Naive thymus-derived CD8-positive, alpha-beta T cell (primary cell): Measurements from ENCODE around the gene PARD3. TPM values are rescaled to one million over a fixed set of nuclear protein-coding genes. Genes with fewer than 3 reads are reported as not detected.

ENCODE experiments used
- ATAC-seq, 2 donors: fragments of 150-1000 bp; cut with Tn5 transposase in 1 of 2; sonication (Bioruptor Pico), chemical (Tn5 transposase) in 1 of 2; 1 replicate in 1 of 2; 2 replicates in 1 of 2; pipeline ENCODE4 v1.10.0; 2021; ENCODE audit warnings: mild to moderate bottlenecking in 2 of 2, moderate library complexity in 2 of 2
- POLR2A ChIA-PET: fragments of 350-600 bp; sonication (Branson Sonifier 250); formaldehyde crosslinking; loops from one replicate; lab custom pipeline; 2021; ENCODE audit warnings: antibody characterized with exemption; lab: Charles Lee
- DNase-seq, 10 donors: peaks; one replicate each; pipeline versions ENCODE4 v3.0.0 to v3.0.0-alpha.2; 2020 to 2022
- H3K27ac Mint-ChIP-seq, 10 donors: one replicate each; pipeline ENCODE4 v1.8.0; 2020 to 2022; ENCODE audit warnings: mild to moderate bottlenecking in 10 of 10, mixed read lengths in 10 of 10, moderate library complexity in 4 of 10, inconsistent platforms in 1 of 10
- H3K27me3 Mint-ChIP-seq, 5 donors: one replicate each; pipeline ENCODE4 v1.8.0; 2021 to 2022; ENCODE audit warnings: mixed read lengths in 5 of 5
- H3K36me3 Mint-ChIP-seq, 3 donors: one replicate each; pipeline ENCODE4 v1.8.0; 2020 to 2022; ENCODE audit warnings: mixed read lengths in 3 of 3, mild to moderate bottlenecking in 2 of 3, inconsistent platforms in 1 of 3
- H3K4me1 Mint-ChIP-seq, 4 donors: one replicate each; pipeline ENCODE4 v1.8.0; 2021 to 2022; ENCODE audit warnings: mixed read lengths in 4 of 4
- H3K4me3 Mint-ChIP-seq, 10 donors: one replicate each; pipeline ENCODE4 v1.8.0; 2020 to 2022; ENCODE audit warnings: mild to moderate bottlenecking in 10 of 10, mixed read lengths in 10 of 10, moderate library complexity in 6 of 10, inconsistent platforms in 1 of 10
- H3K9me3 Mint-ChIP-seq, 9 donors: one replicate each; pipeline ENCODE4 v1.8.0; 2020 to 2022; ENCODE audit warnings: mixed read lengths in 9 of 9, mild to moderate bottlenecking in 3 of 9, inconsistent platforms in 1 of 9, moderate library complexity in 1 of 9
- polyA plus RNA-seq, 3 donors: library from polyadenylated mRNA; unstranded; fragments of 300-500 nt; fragmentation: Illumina TruSeq; gene quantifications; one replicate each; pipeline ENCODE4 v1.2.3, GENCODE V29; 2021
- total RNA-seq, 8 experiments: library from RNA in 2 of 8; stranded (reverse) in 2 of 8; gene quantifications; one replicate each; pipeline ENCODE4 v1.2.3 and lab custom pipeline; 2021 to 2026

PARD3 gene
- total and polyA plus RNA-seq, 5 experiments from 2014 or later, result 0.10 to 0.51 (median 0.18) TPM

DNA sequence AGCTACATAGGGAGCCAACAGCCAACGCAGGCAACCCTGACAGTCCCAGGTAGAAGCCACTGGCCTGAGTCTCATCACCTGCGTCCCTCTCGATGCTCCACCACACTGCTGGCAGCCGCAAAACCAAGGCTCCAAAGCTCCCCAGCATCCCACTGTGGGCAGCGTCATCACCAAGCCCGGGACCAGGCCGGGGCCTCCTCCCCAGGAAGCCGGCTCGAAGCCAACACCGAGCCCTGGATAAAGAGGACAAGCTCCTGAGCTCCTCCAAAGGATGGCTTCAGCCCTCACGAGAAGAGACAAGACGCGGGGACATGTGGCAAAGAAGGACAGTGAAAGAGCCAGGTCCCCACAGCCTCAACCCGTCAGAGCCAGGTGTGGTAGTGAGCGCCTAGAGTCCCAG, 23.9 kb downstream of the PARD3 start:
- peaks cover 0 to 3% (median 0%) of the 10 kb centered on the region in 4 donors for H3K4me1 Mint-ChIP-seq
- POLR2A ChIA-PET, result no interaction called here
- H3K4me3 Mint-ChIP-seq, result no peak overlapping the region

DNA sequence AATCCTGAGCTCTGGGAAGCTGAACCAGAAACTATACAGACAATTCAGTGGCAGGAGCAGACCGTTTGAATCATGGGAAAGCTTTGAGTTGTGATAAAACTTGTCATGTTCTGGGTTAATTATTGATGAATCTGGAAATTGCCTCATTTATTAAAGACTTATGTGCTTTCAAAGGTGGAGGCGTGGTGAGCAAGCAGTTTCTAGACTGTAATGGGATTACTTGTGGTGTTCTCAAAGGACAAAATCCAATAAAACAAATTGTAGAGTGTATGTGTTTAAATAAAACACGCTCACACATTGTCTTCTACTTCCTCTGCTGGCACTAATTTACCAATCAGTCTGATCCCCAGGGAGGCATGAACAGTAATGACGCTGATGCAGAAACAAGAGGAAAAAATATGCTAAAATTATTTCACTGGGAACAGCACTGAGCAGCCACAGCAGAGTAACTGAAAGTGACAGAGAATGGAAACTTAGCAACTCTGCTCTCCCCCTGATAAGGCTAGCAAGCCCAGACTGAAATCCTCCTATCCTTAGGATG, 25.1 kb downstream of the PARD3 start:
- Mint-ChIP-seq H3K4me1 (peaks cover 0 to 3% (median 0%) of the 10 kb centered on the region in 4 donors), H3K36me3 (no peaks in the 10 kb centered on the region), H3K4me3 (no peak overlapping the region), H3K9me3 (peaks cover 0 to 2% (median 0%) of the 10 kb centered on the region in 9 donors), H3K27me3 (peaks cover 2 to 19% (median 6%) of the 10 kb centered on the region in 5 donors), H3K27ac (no peak overlapping the region)
- DNase-seq (no peak), ATAC-seq (no peak)
- POLR2A ChIA-PET, result no interaction called here

More for the DNA sequence above, 23.9 kb downstream of the PARD3 start:
- H3K27me3 Mint-ChIP-seq, result peaks cover 2 to 19% (median 6%) of the 10 kb centered on the region in 5 donors
- DNase-seq, result no peak
- H3K36me3 Mint-ChIP-seq, result no peaks in the 10 kb centered on the region
- H3K27ac Mint-ChIP-seq, result no peak overlapping the region
- ATAC-seq, result no peak
- H3K9me3 Mint-ChIP-seq, result peaks cover 0 to 2% (median 0%) of the 10 kb centered on the region in 9 donors

DNA sequence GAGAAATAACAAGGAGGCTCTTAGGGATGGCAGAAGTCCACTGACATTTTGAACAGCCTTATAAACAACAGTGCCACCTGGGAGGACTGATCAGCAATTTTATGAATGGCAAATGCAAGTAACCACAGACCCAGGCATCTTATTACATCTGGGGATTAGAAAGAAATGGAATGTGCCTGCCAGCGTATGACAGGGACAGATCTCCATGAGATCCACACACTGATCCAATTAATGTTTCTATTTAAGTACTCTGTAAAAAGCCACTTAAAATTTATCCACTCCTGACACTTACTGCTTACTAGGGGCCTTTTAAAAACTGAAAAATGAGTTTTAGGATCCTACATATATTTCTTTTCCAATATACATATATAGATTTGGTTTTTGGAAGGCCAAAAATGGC, 28.6 kb downstream of the PARD3 start:
- Mint-ChIP-seq H3K27me3 (peaks cover 0 to 8% (median 5%) of the 10 kb centered on the region in 5 donors), H3K36me3 (no peaks in the 10 kb centered on the region), H3K4me3 (no peak overlapping the region), H3K9me3 (peaks cover 0 to 2% (median 0%) of the 10 kb centered on the region in 9 donors), H3K4me1 (no peaks in the 10 kb centered on the region), H3K27ac (no peak overlapping the region)
- DNase-seq (no peak), ATAC-seq (no peak)
- POLR2A ChIA-PET, result no interaction called here

DNA sequence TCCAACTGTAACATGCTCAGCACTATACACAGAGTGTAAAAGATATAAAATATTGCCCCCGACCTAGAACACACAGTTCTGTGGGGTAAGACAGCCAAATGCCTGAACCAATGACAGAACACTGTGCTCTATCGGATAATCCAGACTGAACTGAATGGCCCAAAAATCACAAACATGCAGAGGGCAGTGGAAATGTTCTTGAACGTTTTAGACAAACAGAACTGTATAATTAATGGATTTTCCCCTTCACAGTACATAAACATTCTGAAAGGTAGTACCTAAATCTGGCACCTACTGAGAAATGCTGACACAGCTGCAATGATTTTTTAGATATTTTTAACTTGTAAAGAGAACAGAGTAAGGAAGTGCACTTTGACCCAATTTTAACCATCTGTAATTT, 33.4 kb downstream of the PARD3 start:
- Mint-ChIP-seq H3K27me3 (peaks cover 0 to 18% (median 9%) of the 10 kb centered on the region in 5 donors), H3K27ac (no peak overlapping the region), H3K9me3 (no peaks in the 10 kb centered on the region), H3K4me3 (no peak overlapping the region), H3K4me1 (peaks cover 5 to 10% (median 8%) of the 10 kb centered on the region in 4 donors), H3K36me3 (no peaks in the 10 kb centered on the region)
- POLR2A ChIA-PET, result no interaction called here
- DNase-seq, result no peak
- no peak for ATAC-seq

DNA sequence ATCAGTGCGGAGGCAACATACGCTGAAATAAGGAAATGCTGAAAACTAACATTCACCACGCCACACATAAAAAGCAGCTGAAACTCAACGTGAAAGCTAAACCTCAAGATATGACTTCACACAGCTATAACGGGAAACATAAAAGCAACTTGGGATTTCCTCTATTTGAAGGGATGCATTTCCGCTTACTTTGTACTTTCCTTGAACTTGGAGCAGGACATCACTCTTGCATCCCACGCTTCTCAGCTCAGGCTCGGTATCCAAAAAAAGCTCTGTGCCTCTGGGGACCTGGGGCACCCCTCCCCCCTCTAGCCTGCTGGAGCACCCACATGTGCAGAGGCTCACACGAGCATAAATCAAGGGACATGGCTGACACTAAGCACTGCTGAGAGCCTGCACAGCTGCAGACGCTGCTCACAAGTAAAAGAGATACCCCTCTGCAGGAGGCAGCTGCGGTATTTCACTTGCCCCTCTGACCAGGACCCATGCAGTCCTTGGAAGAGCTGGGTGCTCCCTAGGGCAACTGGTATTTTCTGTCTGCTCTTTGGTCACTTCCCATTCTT, 34.2 kb downstream of the PARD3 start:
- H3K27ac Mint-ChIP-seq, result peak overlapping the region in 3 of 10 donors; percentile 11 to 70 (median 34)

DNA sequence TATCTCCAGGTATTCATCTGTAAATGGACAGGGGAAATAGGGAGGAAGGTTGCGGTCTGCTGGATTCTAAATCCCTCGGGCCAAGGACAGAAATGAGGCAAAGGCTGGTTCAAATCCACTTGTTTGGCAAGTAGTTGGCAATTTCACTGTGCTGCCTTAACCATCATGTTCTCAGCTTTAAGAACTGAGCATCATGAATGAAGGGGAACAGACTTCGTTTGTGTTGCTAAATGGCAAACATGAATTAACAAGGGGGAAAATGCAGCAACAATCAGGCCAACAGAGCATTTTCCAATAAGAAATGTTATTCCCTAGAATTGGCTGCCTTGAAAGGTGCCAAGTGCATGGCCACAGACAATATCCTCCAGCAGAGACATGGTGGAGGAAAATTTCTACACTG, 36.9 kb downstream of the PARD3 start:
- peaks cover 0 to 18% (median 9%) of the 10 kb centered on the region in 5 donors for H3K27me3 Mint-ChIP-seq

More for the DNA sequence above, 34.2 kb downstream of the PARD3 start:
- peaks cover 0 to 18% (median 9%) of the 10 kb centered on the region in 5 donors for H3K27me3 Mint-ChIP-seq
- H3K9me3 Mint-ChIP-seq, result no peaks in the 10 kb centered on the region
- peak in 3 of 10 donors; percentile 1 to 11 (median 3) for DNase-seq
- POLR2A ChIA-PET, result no interaction called here
- peak overlapping the region in 9 of 10 donors; percentile 25 to 77 (median 46) for H3K4me3 Mint-ChIP-seq
- H3K4me1 Mint-ChIP-seq, result peaks cover 5 to 10% (median 8%) of the 10 kb centered on the region in 4 donors
- no peaks in the 10 kb centered on the region for H3K36me3 Mint-ChIP-seq
- no peak for ATAC-seq

DNA sequence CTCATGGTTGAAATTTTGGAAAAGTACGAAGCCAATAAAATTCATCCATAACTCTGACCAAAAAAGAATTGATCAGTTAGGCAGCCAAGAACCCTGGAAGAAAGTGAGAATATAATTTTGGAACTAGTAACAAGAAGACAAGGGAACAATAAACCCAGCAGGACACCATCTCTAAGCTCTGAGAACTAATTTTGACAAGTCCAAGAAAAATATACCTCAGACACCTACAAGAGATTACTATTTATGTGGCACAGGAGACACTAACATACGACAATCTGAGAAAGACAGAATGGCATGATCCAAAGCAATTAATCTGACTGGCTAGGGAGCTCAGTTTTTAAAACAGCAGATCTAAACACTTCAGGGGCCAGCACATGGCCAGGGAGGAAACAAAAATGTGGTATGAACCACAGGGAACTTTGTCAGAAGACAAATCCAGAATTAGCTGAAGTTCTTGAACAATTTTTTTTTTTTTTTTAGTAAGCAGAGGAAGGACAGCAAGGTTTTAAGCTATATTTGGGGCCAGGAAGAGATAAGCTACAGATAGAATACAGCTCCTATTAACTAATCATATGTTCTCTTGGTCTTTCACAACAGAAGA, 38.9 kb downstream of the PARD3 start:
- peaks cover 0 to 16% (median 6%) of the 10 kb centered on the region in 5 donors for H3K27me3 Mint-ChIP-seq
- H3K36me3 Mint-ChIP-seq, result no peaks in the 10 kb centered on the region
- DNase-seq (no peak), ATAC-seq (no peak)
- POLR2A ChIA-PET, result no interaction called here
- no peak overlapping the region for H3K27ac Mint-ChIP-seq
- no peaks in the 10 kb centered on the region for H3K9me3 Mint-ChIP-seq
- peaks cover 5 to 9% (median 7%) of the 10 kb centered on the region in 4 donors for H3K4me1 Mint-ChIP-seq
- no peak overlapping the region for H3K4me3 Mint-ChIP-seq

More for the DNA sequence above, 36.9 kb downstream of the PARD3 start:
- peaks cover 5 to 10% (median 8%) of the 10 kb centered on the region in 4 donors for H3K4me1 Mint-ChIP-seq
- no peak for DNase-seq
- ATAC-seq, result no peak
- no peak overlapping the region for H3K4me3 Mint-ChIP-seq
- H3K27ac Mint-ChIP-seq, result no peak overlapping the region
- no peaks in the 10 kb centered on the region for H3K36me3 Mint-ChIP-seq
- H3K9me3 Mint-ChIP-seq, result no peaks in the 10 kb centered on the region
- POLR2A ChIA-PET, result no interaction called here

DNA sequence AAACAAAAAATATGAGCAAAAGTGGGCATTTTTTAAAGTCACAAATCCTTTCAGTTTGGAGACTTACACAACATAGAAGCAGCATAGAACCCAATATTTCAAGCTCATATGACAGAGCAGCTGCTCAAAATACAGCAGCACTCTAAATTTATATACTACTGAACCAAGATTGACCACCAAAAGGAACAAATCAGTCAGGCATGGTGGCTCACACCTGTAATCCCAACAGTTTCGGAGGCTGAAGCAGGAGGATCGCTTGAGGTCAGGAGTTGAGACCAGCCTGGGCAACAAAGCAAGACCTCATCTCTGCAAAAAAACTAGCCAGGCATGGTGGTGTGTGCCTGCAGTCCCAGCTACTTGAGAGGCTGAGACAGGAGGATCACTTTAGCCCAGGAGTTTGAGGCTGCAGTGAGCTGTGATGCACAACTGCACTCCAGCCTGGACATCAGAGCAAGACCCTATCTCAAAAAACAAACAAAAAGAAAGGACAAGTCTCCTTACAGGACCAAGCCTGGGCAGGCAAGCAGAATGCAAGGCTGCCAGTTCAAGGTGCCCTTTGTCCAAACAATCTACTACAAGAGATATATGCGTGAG, 40.0 kb downstream of the PARD3 start:
- Mint-ChIP-seq H3K27ac (no peak overlapping the region), H3K4me1 (no peaks in the 10 kb centered on the region), H3K36me3 (no peaks in the 10 kb centered on the region), H3K27me3 (peaks cover 0 to 9% (median 3%) of the 10 kb centered on the region in 5 donors), H3K9me3 (no peaks in the 10 kb centered on the region), H3K4me3 (no peak overlapping the region)
- POLR2A ChIA-PET, result no interaction called here
- no peak for ATAC-seq
- DNase-seq, result no peak

DNA sequence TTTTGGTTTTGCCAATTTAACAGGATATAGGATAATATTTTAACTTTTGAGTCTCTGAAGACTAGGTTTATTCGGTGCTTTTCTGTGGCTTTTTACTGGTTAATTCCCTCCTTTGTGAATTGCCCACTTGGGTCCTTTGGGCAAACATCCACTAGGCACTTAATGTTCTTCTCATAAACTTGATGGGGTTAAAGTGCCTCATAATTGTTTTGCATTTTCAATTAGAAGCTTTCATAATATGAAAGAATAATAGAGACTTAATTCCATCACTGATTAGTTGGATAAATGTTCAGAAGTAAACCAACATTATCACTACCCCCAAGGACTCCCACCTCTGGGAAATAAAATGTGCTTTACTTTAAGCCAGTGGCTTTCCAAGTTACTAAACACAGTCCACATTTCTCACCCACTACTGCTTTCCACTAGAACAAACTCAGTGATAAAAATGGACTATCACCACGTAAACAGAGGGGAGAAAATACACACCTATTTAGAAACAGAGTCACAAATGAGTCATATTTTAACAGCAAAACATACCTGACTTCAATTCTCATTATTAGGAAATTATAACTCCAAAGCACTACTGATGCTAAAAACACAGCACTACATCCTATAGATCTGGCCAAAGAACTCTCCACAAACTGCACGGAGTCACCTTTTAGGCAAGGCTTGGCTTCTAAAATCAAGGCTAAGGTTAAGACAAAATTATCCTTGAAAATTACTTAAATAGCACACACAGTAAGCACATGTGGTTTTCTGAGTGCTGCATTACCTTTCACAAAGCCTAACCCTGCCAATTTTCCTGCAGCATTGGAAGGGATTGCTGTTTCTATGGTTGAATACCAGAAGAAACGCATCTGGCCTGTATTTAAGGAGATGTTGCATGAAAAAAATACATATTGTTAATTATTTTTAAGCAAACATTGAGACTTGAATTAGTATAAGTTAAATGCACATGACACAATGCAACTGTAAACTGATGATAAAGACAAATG, 41.2 kb downstream of the PARD3 start:
- POLR2A ChIA-PET, result no interaction called here
- Mint-ChIP-seq H3K4me3 (no peak overlapping the region), H3K4me1 (no peaks in the 10 kb centered on the region), H3K27me3 (peaks cover 4 to 14% (median 7%) of the 10 kb centered on the region in 5 donors), H3K36me3 (no peaks in the 10 kb centered on the region), H3K9me3 (peaks cover 0 to 3% (median 0%) of the 10 kb centered on the region in 9 donors), H3K27ac (no peak overlapping the region)
- ATAC-seq, result no peak
- no peak for DNase-seq

DNA sequence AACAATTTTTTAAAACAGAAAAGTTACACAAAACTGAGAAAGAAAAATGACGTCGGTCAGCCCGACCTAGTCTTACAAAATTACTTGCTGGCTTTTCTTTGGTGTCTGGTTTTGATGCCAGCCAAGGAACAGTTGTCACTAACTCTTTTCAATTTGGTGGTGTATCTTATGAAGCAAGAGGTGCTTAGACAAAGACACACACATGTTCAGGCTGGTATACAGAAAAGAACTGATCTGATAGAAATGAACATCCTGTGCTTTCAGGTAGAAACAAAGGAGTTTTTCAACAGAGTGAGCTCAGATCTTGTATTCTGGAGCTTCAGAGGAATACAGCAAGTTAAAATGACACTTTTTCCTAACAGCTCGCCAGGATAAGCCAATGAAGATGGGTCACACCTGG, 43.6 kb downstream of the PARD3 start:
- DNase-seq, result no peak
- Mint-ChIP-seq H3K4me1 (no peaks in the 10 kb centered on the region), H3K4me3 (no peak overlapping the region), H3K36me3 (no peaks in the 10 kb centered on the region), H3K9me3 (peaks cover 0 to 3% (median 0%) of the 10 kb centered on the region in 9 donors), H3K27ac (no peak overlapping the region), H3K27me3 (peaks cover 4 to 15% (median 8%) of the 10 kb centered on the region in 5 donors)
- no peak for ATAC-seq
- POLR2A ChIA-PET, result no interaction called here

DNA sequence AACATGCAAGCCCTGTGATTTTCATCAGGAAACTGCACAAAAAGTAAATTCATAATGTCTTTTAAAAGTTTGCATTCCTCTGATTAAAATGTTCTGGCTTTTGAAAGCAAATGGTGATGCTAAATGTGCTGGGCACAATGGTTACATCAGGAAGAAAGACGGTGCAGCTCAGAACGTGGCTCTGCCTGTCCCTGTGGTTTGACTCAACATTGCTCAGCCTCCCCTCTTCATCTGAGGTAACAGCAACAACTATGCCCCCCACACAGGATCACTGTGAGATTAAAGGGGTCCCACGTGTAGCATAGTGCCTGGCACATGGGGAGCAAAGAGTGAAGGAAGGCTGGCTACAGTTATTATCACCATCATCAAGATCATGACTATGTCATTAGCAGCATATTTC, 44.0 kb downstream of the PARD3 start:
- Mint-ChIP-seq H3K9me3 (peaks cover 0 to 3% (median 0%) of the 10 kb centered on the region in 9 donors), H3K4me1 (no peaks in the 10 kb centered on the region), H3K36me3 (no peaks in the 10 kb centered on the region), H3K27ac (peak overlapping the region in 1 of 10 donors; percentile 41), H3K27me3 (peaks cover 4 to 15% (median 8%) of the 10 kb centered on the region in 5 donors), H3K4me3 (no peak overlapping the region)
- DNase-seq (no peak), ATAC-seq (no peak)
- POLR2A ChIA-PET, result no interaction called here

DNA sequence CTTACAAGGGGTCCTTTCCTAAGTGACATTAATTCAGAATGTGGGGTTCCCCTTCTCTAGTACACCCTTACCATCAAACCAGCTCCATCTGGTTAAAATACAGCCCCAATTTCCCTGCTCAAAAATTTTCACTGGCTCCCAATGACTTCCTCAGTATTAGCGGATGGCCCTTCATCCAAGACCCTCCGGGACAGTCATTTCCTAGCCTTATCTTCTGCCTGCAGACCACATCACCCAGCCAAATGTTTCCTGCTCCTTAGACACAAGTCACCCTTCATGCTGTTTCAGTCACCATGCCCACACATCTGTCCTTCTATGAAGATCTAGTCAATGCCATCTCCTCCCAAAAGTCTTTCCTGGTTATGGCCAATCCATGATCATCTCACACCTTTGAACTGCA, 45.2 kb downstream of the PARD3 start:
- Mint-ChIP-seq H3K4me1 (no peaks in the 10 kb centered on the region), H3K27ac (no peak overlapping the region), H3K36me3 (no peaks in the 10 kb centered on the region), H3K9me3 (peaks cover 0 to 3% (median 0%) of the 10 kb centered on the region in 9 donors), H3K27me3 (peaks cover 4 to 15% (median 8%) of the 10 kb centered on the region in 5 donors), H3K4me3 (no peak overlapping the region)
- POLR2A ChIA-PET, result no interaction called here
- ATAC-seq, result no peak
- DNase-seq, result no peak
